ENCODE measurements around the gene CSF2RB. TPM values are rescaled to one million over a fixed set of nuclear protein-coding genes. Genes with fewer than 3 reads are reported as not detected.

CSF2RB gene
- total RNA-seq, 4 donors from 2014 or later, result 1.2 to 9.7 (median 6.0) TPM

- 72 to 80% methylated on average over 4 to 8 of the region's 8 CpGs for WGBS, 2 donors (ENCODE audit: low coverage in 1 of 2)
- H3K9me3 ChIP-seq, result no peaks in the 10 kb centered on the region
- intact Hi-C loops (cut with DNase I; ENCODE audit: low total_unique reads), result no loop called here
- peak overlapping the region; percentile 56 to 73 (median 73) for H3K27ac ChIP-seq
- H3K4me3 ChIP-seq, result no peak overlapping the region
- H3K36me3 ChIP-seq, result no peaks in the 10 kb centered on the region
- no peaks in the 10 kb centered on the region for H3K27me3 ChIP-seq
- TF ChIP-seq POLR2AphosphoS5 (IDR thresholded peaks at IDR 0.05), result no peak
- TF ChIP-seq, protein P1, sequence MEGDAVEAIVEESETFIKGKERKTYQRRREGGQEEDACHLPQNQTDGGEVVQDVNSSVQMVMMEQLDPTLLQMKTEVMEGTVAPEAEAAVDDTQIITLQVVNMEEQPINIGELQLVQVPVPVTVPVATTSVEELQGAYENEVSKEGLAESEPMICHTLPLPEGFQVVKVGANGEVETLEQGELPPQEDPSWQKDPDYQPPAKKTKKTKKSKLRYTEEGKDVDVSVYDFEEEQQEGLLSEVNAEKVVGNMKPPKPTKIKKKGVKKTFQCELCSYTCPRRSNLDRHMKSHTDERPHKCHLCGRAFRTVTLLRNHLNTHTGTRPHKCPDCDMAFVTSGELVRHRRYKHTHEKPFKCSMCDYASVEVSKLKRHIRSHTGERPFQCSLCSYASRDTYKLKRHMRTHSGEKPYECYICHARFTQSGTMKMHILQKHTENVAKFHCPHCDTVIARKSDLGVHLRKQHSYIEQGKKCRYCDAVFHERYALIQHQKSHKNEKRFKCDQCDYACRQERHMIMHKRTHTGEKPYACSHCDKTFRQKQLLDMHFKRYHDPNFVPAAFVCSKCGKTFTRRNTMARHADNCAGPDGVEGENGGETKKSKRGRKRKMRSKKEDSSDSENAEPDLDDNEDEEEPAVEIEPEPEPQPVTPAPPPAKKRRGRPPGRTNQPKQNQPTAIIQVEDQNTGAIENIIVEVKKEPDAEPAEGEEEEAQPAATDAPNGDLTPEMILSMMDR (IDR thresholded peaks at IDR 0.05), result no peak
- no peak for TF ChIP-seq EP300 (IDR thresholded peaks at IDR 0.05; ENCODE audit: low read depth)
- no peak for TF ChIP-seq POLR2A (IDR thresholded peaks at IDR 0.05)
- no peak for DNase-seq
- peaks cover 0 to 3% (median 0%) of the 10 kb centered on the region in 4 donors for H3K4me1 ChIP-seq
- in situ Hi-C loops (cut with MboI; ENCODE audit: low pct_ligation_motif_present in 1 of 4, low pct_unique_long_range_greater_than_20kb in 1 of 4, low sequenced_read_pairs in 3 of 4), result no loop called here
Measured at GRCh38 chr22:36912694-36913426, 568 bp upstream of the CSF2RB start.

- Histone ChIP-seq H3K4me1 (peaks cover 0 to 3% (median 0%) of the 10 kb centered on the region in 4 donors), H3K36me3 (no peaks in the 10 kb centered on the region), H3K4me3 (peak overlapping the region in 1 of 4 donors; percentile 41), H3K27me3 (no peaks in the 10 kb centered on the region), H3K27ac (peak overlapping the region; percentile 56 to 73 (median 73)), H3K9me3 (peaks cover 0 to 3% of the 10 kb centered on the region in 2 donors)
- in situ Hi-C loops (cut with MboI; ENCODE audit: low pct_ligation_motif_present in 1 of 4, low pct_unique_long_range_greater_than_20kb in 1 of 4, low sequenced_read_pairs in 3 of 4), result no loop called here
- intact Hi-C loops (cut with DNase I; ENCODE audit: low total_unique reads), result no loop called here
- peak; percentile 39 for DNase-seq
- 67% methylated on average over 1 of the region's 1 CpG for WGBS, 2 donors (ENCODE audit: low coverage in 1 of 2)
- TF ChIP-seq, protein P1 (IDR thresholded peaks at IDR 0.05), result no peak
- TF ChIP-seq POLR2AphosphoS5 (IDR thresholded peaks at IDR 0.05) (no peak), POLR2A (IDR thresholded peaks at IDR 0.05) (no peak), EP300 (IDR thresholded peaks at IDR 0.05; ENCODE audit: low read depth) (no peak)
Measured at GRCh38 chr22:36914390-36914752, 943 bp downstream of the CSF2RB start.

- DNase-seq, result no peak
- Histone ChIP-seq H3K4me1 (peaks cover 0 to 3% (median 0%) of the 10 kb centered on the region in 4 donors), H3K9me3 (peaks cover 0 to 3% of the 10 kb centered on the region in 2 donors), H3K4me3 (no peak overlapping the region), H3K27ac (no peak overlapping the region), H3K36me3 (no peaks in the 10 kb centered on the region), H3K27me3 (no peaks in the 10 kb centered on the region)
- in situ Hi-C loops (cut with MboI; ENCODE audit: low pct_ligation_motif_present in 1 of 4, low pct_unique_long_range_greater_than_20kb in 1 of 4, low sequenced_read_pairs in 3 of 4), result no loop called here
- intact Hi-C loops (cut with DNase I; ENCODE audit: low total_unique reads), result no loop called here
- TF ChIP-seq POLR2A (IDR thresholded peaks at IDR 0.05) (no peak), POLR2AphosphoS5 (IDR thresholded peaks at IDR 0.05) (no peak), EP300 (IDR thresholded peaks at IDR 0.05; ENCODE audit: low read depth) (no peak)
- TF ChIP-seq, protein P1 (IDR thresholded peaks at IDR 0.05), result no peak
Measured at GRCh38 chr22:36916034-36916433, 2.6 kb downstream of the CSF2RB start.

DNA sequence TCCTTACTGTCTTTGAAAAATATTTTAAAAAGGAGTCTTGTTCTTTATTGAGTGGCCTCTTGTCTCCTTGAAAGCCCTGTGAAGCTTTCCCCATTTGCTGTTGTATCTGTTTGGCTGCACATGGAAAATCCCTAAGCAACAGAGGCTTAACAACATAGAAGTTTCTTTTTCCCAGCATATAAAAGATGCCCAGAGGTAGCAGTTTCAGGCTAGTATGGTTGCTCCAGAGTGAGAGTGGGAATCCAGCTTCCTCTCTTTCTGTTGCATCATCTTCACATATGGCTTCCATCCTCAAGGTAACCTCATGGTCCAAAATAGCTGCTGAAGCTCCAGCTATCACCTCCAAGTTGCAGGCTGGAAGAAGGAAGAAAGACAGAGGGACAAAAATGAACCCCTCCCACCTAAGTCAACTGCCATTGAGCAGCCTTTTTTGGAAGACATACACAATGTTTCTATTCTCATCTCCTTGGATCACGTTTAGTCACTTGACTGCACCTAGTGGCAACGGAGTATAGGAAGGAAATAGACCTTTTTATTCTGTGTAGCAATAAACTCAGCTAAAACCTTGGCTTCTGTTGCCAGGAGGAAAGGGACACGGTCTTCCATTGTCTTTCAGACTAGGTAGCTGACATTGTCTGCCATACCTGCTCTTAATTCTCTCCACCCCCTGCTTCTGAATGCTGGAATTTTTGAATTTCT is 5.3 kb downstream of the CSF2RB start:
- no peak for TF ChIP-seq POLR2A (IDR thresholded peaks at IDR 0.05)
- TF ChIP-seq, protein P1 (IDR thresholded peaks at IDR 0.05), result no peak
- no peak for TF ChIP-seq EP300 (IDR thresholded peaks at IDR 0.05; ENCODE audit: low read depth)
- TF ChIP-seq POLR2AphosphoS5 (IDR thresholded peaks at IDR 0.05), result no peak
- Histone ChIP-seq H3K36me3 (no peaks in the 10 kb centered on the region), H3K27ac (no peak overlapping the region), H3K4me3 (no peak overlapping the region), H3K4me1 (peaks cover 0 to 8% (median 3%) of the 10 kb centered on the region in 4 donors), H3K9me3 (peaks cover 0 to 3% of the 10 kb centered on the region in 2 donors), H3K27me3 (no peaks in the 10 kb centered on the region)
- no peak for DNase-seq
- intact Hi-C loops (cut with DNase I; ENCODE audit: low total_unique reads) (no loop called here), in situ Hi-C loops (cut with MboI; ENCODE audit: low pct_ligation_motif_present in 1 of 4, low pct_unique_long_range_greater_than_20kb in 1 of 4, low sequenced_read_pairs in 3 of 4) (no loop called here)
- WGBS, 2 donors (ENCODE audit: low coverage in 1 of 2), result 47 to 67% methylated on average over 3 of the region's 3 CpGs
